ENCODE data around the gene PPL.

PPL gene

DNA sequence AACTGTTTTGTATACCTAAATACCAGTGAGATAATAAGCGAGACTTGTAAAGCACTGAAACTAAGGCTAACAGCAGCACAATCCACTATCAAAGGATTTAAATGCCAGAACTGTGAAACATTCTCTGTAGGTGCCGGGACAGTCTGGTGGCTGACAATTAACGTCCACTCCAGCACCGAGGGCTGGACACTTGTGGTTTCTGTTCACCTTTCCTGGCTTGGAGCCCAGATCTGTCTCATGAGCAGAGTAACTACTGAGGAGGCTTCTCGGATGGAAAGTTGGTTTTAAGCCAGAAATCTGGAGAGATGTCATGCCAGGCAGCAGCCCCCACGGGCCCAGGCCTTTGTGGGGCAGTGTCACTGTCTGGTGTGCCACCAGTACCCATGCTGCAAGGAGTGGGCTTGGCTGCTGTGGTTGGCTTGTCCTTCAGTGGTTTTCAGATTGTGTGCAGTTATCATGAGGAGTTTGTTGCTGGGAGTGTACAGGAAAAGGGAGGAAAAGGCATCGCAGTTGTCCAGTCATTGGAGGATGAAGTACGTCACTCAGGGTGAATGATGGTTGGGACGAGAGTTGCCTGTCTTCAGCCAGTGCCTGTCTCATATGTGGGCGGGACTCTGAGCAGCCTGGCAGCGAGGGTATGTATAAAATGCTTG is 54.2 kb downstream of the PPL start:
- DNase-seq = no peak
- Mint-ChIP-seq H3K4me1 (ENCODE audit: low read depth) (no peaks in the 10 kb centered on the region), H3K27me3 (no peaks in the 10 kb centered on the region), H3K27ac (no peak overlapping the region), H3K36me3 (ENCODE audit: low read depth) (peaks cover 92% of the 10 kb centered on the region), H3K9me3 (no peaks in the 10 kb centered on the region), H3K4me3 (no peak overlapping the region)

- no peaks in the 10 kb centered on the region for H3K9me3 Mint-ChIP-seq
- no peaks in the 10 kb centered on the region for H3K27me3 Mint-ChIP-seq
- no peaks in the 10 kb centered on the region for H3K4me1 Mint-ChIP-seq (ENCODE audit: low read depth)
- H3K4me3 Mint-ChIP-seq = no peak overlapping the region
- peaks cover 97% of the 10 kb centered on the region for H3K36me3 Mint-ChIP-seq (ENCODE audit: low read depth)
- DNase-seq = no peak
- H3K27ac Mint-ChIP-seq = no peak overlapping the region
Observed at GRCh38 chr16:4882000-4882632, 54.8 kb downstream of the PPL start.

DNA sequence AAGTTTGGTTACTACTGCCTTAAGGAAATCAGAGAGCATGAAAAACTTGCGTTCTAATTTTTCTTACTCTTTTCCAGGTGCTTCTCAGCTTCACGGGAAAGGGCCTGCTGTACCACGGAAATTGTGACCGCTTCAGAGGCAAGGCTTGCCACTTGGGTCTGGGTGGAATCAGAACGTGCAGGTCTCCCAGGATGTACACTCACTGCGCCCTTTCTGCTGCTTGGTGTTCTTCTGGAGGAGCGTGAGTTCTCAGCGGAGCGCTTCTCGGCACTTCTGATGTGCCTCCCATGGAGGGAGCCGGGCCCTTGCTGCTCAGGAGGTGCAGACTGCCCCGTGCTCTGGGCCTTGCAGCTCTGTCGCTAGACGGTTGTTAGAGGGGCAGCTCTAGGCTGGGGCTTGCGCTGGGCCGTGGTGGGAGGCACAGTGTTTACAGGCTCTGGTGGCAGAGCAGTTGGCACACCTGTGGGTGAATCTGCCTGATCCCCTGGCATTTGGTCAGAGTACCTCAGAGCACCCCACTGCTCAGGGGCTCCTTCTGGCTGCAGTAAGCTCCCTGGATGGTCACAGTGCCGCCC is 56.9 kb downstream of the PPL start:
- H3K4me3 Mint-ChIP-seq = no peak overlapping the region
- H3K27ac Mint-ChIP-seq = peak overlapping the region; percentile 55
- no peak for DNase-seq
- H3K4me1 Mint-ChIP-seq (ENCODE audit: low read depth) = no peaks in the 10 kb centered on the region
- no peaks in the 10 kb centered on the region for H3K27me3 Mint-ChIP-seq
- H3K9me3 Mint-ChIP-seq = no peaks in the 10 kb centered on the region
- H3K36me3 Mint-ChIP-seq (ENCODE audit: low read depth) = peaks cover 97% of the 10 kb centered on the region

DNA sequence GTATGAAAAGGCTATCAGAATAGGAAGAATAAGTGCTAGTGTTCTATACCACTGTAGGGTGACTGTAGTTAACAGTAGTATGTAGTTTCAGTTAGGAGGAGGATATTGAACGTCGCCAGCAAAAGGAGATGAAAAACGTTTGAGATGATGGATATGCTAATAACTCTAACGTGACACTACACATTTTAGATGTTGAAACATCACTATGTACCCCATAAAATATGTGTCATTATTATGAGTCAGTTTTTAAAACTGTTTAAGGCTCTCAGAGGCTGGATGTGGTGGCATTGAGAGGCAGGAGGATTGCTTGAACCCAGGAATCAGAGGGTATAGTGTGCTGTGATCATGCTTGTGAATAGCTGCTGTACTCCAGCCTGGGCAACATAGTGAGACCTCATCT is 57.9 kb downstream of the PPL start:
- no peak overlapping the region for H3K4me3 Mint-ChIP-seq
- DNase-seq = no peak
- H3K9me3 Mint-ChIP-seq = no peaks in the 10 kb centered on the region
- H3K36me3 Mint-ChIP-seq (ENCODE audit: low read depth) = peaks cover 97% of the 10 kb centered on the region
- no peaks in the 10 kb centered on the region for H3K27me3 Mint-ChIP-seq
- H3K4me1 Mint-ChIP-seq (ENCODE audit: low read depth) = no peaks in the 10 kb centered on the region
- H3K27ac Mint-ChIP-seq = no peak overlapping the region

DNA sequence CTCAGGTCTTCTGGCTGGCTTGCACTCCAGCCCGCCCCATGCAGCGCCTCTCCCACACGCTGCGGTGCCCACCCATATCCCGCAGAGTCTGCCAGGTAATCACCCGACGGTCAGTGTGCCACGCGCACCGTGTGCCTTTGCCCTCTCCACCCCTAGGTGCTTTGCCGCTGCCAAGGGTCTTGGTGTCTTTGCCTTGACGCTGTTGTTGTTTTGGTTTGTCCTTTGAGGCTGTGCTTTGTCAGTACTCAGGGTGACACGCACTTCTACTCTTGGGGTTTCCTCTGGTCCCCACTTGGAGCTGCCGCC is 59.6 kb downstream of the PPL start:
- H3K9me3 Mint-ChIP-seq = no peaks in the 10 kb centered on the region
- no peaks in the 10 kb centered on the region for H3K4me1 Mint-ChIP-seq (ENCODE audit: low read depth)
- H3K27ac Mint-ChIP-seq = no peak overlapping the region
- no peaks in the 10 kb centered on the region for H3K27me3 Mint-ChIP-seq
- peaks cover 97% of the 10 kb centered on the region for H3K36me3 Mint-ChIP-seq (ENCODE audit: low read depth)
- H3K4me3 Mint-ChIP-seq = no peak overlapping the region
- DNase-seq = no peak

GRCh38 chr16:4876646-4877379 is 60.1 kb downstream of the PPL start:
- Mint-ChIP-seq H3K36me3 (ENCODE audit: low read depth) (peaks cover 97% of the 10 kb centered on the region), H3K27me3 (no peaks in the 10 kb centered on the region), H3K27ac (no peak overlapping the region), H3K4me3 (no peak overlapping the region), H3K4me1 (ENCODE audit: low read depth) (no peaks in the 10 kb centered on the region), H3K9me3 (no peaks in the 10 kb centered on the region)
- no peak for DNase-seq

DNA sequence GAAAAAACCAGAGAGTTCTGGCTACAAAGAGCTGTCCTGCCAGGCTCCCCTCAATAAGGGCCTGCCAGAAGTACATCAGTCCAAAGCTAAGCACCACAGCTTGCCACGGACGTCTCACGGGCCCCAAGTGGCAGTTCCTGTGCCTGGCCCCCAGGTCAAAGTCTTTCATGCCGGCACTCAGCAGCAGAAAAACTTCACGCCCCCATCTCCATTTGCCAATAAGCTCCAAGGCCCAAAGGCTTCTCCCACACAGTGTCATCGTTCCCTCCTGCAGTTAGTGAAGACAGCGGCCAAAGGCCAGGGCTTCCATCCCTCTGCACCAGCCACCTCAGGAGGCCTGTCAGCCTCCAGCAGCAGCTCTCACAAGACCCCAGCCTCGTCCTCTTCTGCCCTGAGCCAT is 62.3 kb downstream of the PPL start:
- H3K9me3 Mint-ChIP-seq = no peaks in the 10 kb centered on the region
- no peaks in the 10 kb centered on the region for H3K4me1 Mint-ChIP-seq (ENCODE audit: low read depth)
- H3K4me3 Mint-ChIP-seq = no peak overlapping the region
- no peaks in the 10 kb centered on the region for H3K27me3 Mint-ChIP-seq
- no peak overlapping the region for H3K27ac Mint-ChIP-seq
- peaks cover 95% of the 10 kb centered on the region for H3K36me3 Mint-ChIP-seq (ENCODE audit: low read depth)
- no peak for DNase-seq

DNA sequence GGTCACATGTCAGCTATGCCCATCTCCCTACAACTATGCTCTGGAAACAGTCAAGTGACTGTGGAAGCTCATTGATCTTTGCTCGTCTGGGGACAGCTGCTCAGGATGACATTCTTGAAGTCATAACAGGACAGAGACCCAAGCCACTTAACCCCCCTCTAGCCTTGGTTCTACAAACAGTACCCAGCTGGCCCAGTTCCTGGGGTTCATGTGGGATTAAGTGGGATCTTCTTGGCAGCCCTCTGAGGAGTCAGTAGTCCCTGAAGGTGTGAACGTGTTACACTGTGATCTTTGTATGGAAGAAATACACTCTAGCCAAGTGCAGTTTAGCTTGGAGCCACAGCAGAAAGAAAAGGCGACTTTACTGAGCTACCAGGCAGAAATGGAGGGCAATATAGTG is 63.9 kb downstream of the PPL start:
- no peak for DNase-seq
- Mint-ChIP-seq H3K9me3 (no peaks in the 10 kb centered on the region), H3K4me3 (no peak overlapping the region), H3K27ac (no peak overlapping the region), H3K27me3 (no peaks in the 10 kb centered on the region), H3K36me3 (ENCODE audit: low read depth) (peaks cover 94% of the 10 kb centered on the region), H3K4me1 (ENCODE audit: low read depth) (no peaks in the 10 kb centered on the region)

DNA sequence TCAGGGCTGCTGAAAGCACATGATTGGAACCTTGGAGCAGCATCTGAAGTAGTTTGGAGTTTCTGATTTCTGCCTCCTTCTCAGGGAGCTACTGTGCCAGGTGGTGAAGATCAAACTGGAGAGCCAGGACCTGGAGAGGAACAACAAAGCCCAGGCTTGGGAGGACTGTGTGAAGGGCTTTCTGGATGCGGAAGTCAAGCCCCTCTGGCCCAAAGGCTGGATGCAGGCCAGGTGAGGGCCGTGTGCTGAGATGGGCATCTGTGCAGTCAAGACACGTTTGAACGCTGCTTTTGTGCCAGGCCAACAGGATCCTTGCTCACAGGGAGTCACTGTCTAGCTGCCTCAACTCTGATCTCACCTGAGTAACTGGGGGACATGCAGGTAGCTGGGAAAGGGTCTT is 65.9 kb downstream of the PPL start:
- DNase-seq = peak; percentile 14
- Mint-ChIP-seq H3K27ac (no peak overlapping the region), H3K36me3 (ENCODE audit: low read depth) (peaks cover 88% of the 10 kb centered on the region), H3K4me1 (ENCODE audit: low read depth) (peaks cover 7% of the 10 kb centered on the region), H3K27me3 (no peaks in the 10 kb centered on the region), H3K4me3 (no peak overlapping the region), H3K9me3 (no peaks in the 10 kb centered on the region)

GRCh38 chr16:4870138-4870671 is 66.7 kb downstream of the PPL start:
- no peaks in the 10 kb centered on the region for H3K27me3 Mint-ChIP-seq
- peaks cover 7% of the 10 kb centered on the region for H3K4me1 Mint-ChIP-seq (ENCODE audit: low read depth)
- peaks cover 79% of the 10 kb centered on the region for H3K36me3 Mint-ChIP-seq (ENCODE audit: low read depth)
- peak overlapping the region; percentile 22 for H3K27ac Mint-ChIP-seq
- no peak overlapping the region for H3K4me3 Mint-ChIP-seq
- DNase-seq = peak; percentile 23
- no peaks in the 10 kb centered on the region for H3K9me3 Mint-ChIP-seq

GRCh38 chr16:4869147-4869805 is 67.7 kb downstream of the PPL start:
- H3K36me3 Mint-ChIP-seq (ENCODE audit: low read depth) = peaks cover 77% of the 10 kb centered on the region

GRCh38 chr16:4868535-4868934 is 68.4 kb downstream of the PPL start:
- Mint-ChIP-seq H3K27ac (no peak overlapping the region), H3K36me3 (ENCODE audit: low read depth) (peaks cover 77% of the 10 kb centered on the region), H3K4me1 (ENCODE audit: low read depth) (peaks cover 17% of the 10 kb centered on the region), H3K4me3 (no peak overlapping the region), H3K9me3 (no peaks in the 10 kb centered on the region), H3K27me3 (no peaks in the 10 kb centered on the region)
- no peak for DNase-seq

More at GRCh38 chr16:4869147-4869805, 67.7 kb downstream of the PPL start:
- Mint-ChIP-seq H3K27me3 (no peaks in the 10 kb centered on the region), H3K4me1 (ENCODE audit: low read depth) (peaks cover 14% of the 10 kb centered on the region), H3K27ac (peak overlapping the region; percentile 8), H3K9me3 (no peaks in the 10 kb centered on the region), H3K4me3 (no peak overlapping the region)
- no peak for DNase-seq

GRCh38 chr16:4868026-4868425 is 68.9 kb downstream of the PPL start:
- no peaks in the 10 kb centered on the region for H3K9me3 Mint-ChIP-seq
- H3K4me1 Mint-ChIP-seq (ENCODE audit: low read depth) = peaks cover 20% of the 10 kb centered on the region
- no peaks in the 10 kb centered on the region for H3K27me3 Mint-ChIP-seq
- peaks cover 77% of the 10 kb centered on the region for H3K36me3 Mint-ChIP-seq (ENCODE audit: low read depth)
- H3K4me3 Mint-ChIP-seq = no peak overlapping the region
- no peak for DNase-seq
- H3K27ac Mint-ChIP-seq = no peak overlapping the region

GRCh38 chr16:4866586-4866985 is 70.4 kb downstream of the PPL start:
- H3K27me3 Mint-ChIP-seq = no peaks in the 10 kb centered on the region
- H3K36me3 Mint-ChIP-seq (ENCODE audit: low read depth) = peaks cover 78% of the 10 kb centered on the region
- peaks cover 26% of the 10 kb centered on the region for H3K4me1 Mint-ChIP-seq (ENCODE audit: low read depth)
- no peak for DNase-seq
- H3K27ac Mint-ChIP-seq = no peak overlapping the region
- H3K9me3 Mint-ChIP-seq = no peaks in the 10 kb centered on the region
- no peak overlapping the region for H3K4me3 Mint-ChIP-seq

Measured in activated T-cell treated with anti-CD3 and anti-CD28 coated beads, Interleukin-2, amount 50 U/mL, for 24 hours (primary cell).